Measurements from ENCODE around the gene CLEC4C. TPM values are rescaled to one million over a fixed set of nuclear protein-coding genes. Genes with fewer than 3 reads are reported as not detected.

Gene CLEC4C
- total and polyA plus RNA-seq, 2 donors (not counting 3 experiments of a cell fraction or from before 2014, with no cell fraction given): not detected

DNA sequence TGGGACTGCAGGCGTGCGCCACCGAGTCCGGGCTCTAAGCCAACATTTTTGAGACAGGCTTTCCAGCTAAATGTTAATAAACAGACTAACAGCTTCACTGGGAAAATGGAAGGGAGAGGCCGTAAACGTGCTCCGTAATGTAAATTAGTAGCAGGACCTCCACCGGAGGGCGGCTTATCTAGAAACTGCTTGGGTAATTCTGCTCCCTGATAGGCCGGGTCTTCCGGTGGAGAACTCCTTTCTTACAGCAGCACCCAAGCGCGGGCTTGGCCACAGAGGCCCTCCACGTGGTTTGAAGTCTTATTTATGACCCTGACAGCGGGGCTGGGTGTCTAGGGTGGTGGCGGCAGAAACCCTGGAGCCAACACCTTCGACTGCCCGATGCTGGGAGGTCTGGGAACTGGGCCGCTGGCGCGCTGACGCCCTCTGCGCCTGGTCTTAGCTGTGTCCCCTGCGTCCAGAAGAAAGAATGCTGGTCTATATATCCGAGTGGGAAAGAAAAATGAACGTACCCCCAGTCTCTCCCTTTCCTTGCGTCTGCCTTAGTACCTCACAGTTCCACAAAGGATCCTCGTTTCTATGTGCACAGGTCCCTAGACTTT, 34.2 kb downstream of the CLEC4C start:
- Histone ChIP-seq H3K27ac (ENCODE audit: insufficient read depth, low read depth, low read length) (no peak overlapping the region), H2AFZ (ENCODE audit: low read depth, low read length) (no peak overlapping the region), H3K9me1 (replicated peaks; ENCODE audit: control insufficient read depth, extremely low read depth, insufficient read depth, low read length) (no peaks in the 10 kb centered on the region), H4K20me1 (replicated peaks; ENCODE audit: control insufficient read depth, extremely low read depth, insufficient read depth, low read length) (no peaks in the 10 kb centered on the region), H3K79me2 (ENCODE audit: control insufficient read depth, insufficient read depth, low read length) (no peaks in the 10 kb centered on the region), H3K4me3 (replicated peaks in 1 of 3; ENCODE audit: insufficient read depth in 1 of 3, low read depth in 1 of 3, low read length in 3 of 3) (no peak overlapping the region), H3K27me3 (ENCODE audit: control insufficient read depth in 2 of 2, insufficient read depth in 2 of 2, low read length in 2 of 2) (peaks cover 0 to 4% of the 10 kb centered on the region in 2 experiments), H3K9ac (replicated peaks; ENCODE audit: extremely low read depth, insufficient read depth, low read length) (no peak overlapping the region), H3K9me3 (replicated peaks; ENCODE audit: control insufficient read depth, insufficient read depth, low read length) (no peaks in the 10 kb centered on the region), H3K4me2 (ENCODE audit: insufficient read depth, low read length) (no peak overlapping the region), H3K36me3 (ENCODE audit: control insufficient read depth in 2 of 2, extremely low read depth in 1 of 2, insufficient read depth in 2 of 2, low read length in 2 of 2) (no peaks in the 10 kb centered on the region), H3K4me1 (ENCODE audit: control insufficient read depth, extremely low read depth, insufficient read depth, low read length) (no peaks in the 10 kb centered on the region)
- TF ChIP-seq POLR2A (IDR thresholded peaks at IDR 0.05; ENCODE audit: low read depth, low read length) (no peak), POLR2AphosphoS5 (IDR thresholded peaks at IDR 0.05; ENCODE audit: insufficient read depth, low read depth, low read length) (no peak), FOS (IDR thresholded peaks at IDR 0.05; ENCODE audit: borderline replicate concordance, insufficient read depth, low read length) (no peak), GATA2 (IDR thresholded peaks at IDR 0.05; ENCODE audit: insufficient read depth, insufficient read length, low read depth, low read length) (no peak)
- TF ChIP-seq, protein P1, sequence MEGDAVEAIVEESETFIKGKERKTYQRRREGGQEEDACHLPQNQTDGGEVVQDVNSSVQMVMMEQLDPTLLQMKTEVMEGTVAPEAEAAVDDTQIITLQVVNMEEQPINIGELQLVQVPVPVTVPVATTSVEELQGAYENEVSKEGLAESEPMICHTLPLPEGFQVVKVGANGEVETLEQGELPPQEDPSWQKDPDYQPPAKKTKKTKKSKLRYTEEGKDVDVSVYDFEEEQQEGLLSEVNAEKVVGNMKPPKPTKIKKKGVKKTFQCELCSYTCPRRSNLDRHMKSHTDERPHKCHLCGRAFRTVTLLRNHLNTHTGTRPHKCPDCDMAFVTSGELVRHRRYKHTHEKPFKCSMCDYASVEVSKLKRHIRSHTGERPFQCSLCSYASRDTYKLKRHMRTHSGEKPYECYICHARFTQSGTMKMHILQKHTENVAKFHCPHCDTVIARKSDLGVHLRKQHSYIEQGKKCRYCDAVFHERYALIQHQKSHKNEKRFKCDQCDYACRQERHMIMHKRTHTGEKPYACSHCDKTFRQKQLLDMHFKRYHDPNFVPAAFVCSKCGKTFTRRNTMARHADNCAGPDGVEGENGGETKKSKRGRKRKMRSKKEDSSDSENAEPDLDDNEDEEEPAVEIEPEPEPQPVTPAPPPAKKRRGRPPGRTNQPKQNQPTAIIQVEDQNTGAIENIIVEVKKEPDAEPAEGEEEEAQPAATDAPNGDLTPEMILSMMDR (IDR thresholded peaks at IDR 0.05; ENCODE audit: extremely low read depth in 1 of 2, insufficient read depth in 1 of 2, low read depth in 1 of 2, low read length in 2 of 2): no peak
- DNase-seq (ENCODE audit: low read depth, low spot score) (no peak), FAIRE-seq (no peak)
- dilution Hi-C loops (cut with MboI; ENCODE audit: extremely low pct_ligation_motif_present, low sequenced_read_pairs) (no loop called here), intact Hi-C loops (cut with micrococcal nuclease) (no loop called here)
- ChIA-PET POLR2A (no interaction called here), CTCF (no interaction called here)
- BruUV-seq (replicated peaks): no TSS peak

- ChIA-PET POLR2A (no interaction called here), CTCF (no interaction called here)
- no peak for TF ChIP-seq EZH2 (IDR thresholded peaks at IDR 0.05; ENCODE audit: borderline replicate concordance, low read depth, low read length, severe bottlenecking)
- TF ChIP-seq, protein P2, sequence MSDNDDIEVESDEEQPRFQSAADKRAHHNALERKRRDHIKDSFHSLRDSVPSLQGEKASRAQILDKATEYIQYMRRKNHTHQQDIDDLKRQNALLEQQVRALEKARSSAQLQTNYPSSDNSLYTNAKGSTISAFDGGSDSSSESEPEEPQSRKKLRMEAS (IDR thresholded peaks at IDR 0.05; ENCODE audit: insufficient read depth, insufficient read length): no peak
- TF ChIP-seq FOS (IDR thresholded peaks at IDR 0.05; ENCODE audit: borderline replicate concordance, insufficient read depth, low read length): no peak
- TF ChIP-seq, protein P1 (IDR thresholded peaks at IDR 0.05; ENCODE audit: extremely low read depth in 1 of 2, insufficient read depth in 1 of 2, low read depth in 1 of 2, low read length in 2 of 2): no peak
- no peak for TF ChIP-seq POLR2A (IDR thresholded peaks at IDR 0.05; ENCODE audit: low read depth, low read length)
- no peak for TF ChIP-seq MYC (IDR thresholded peaks at IDR 0.05; ENCODE audit: low read depth, low read length)
- no peak for TF ChIP-seq GATA2 (IDR thresholded peaks at IDR 0.05; ENCODE audit: insufficient read depth, insufficient read length, low read depth, low read length)
- no peak for TF ChIP-seq JUN (IDR thresholded peaks at IDR 0.05; ENCODE audit: borderline replicate concordance, insufficient read depth, insufficient read length, low read depth)
- TF ChIP-seq POLR2AphosphoS5 (IDR thresholded peaks at IDR 0.05; ENCODE audit: insufficient read depth, low read depth, low read length): no peak
- no peak for FAIRE-seq
- no peaks in the 10 kb centered on the region for H3K4me1 ChIP-seq (ENCODE audit: control insufficient read depth, extremely low read depth, insufficient read depth, low read length)
- intact Hi-C loops (cut with micrococcal nuclease) (no loop called here), dilution Hi-C loops (cut with MboI; ENCODE audit: extremely low pct_ligation_motif_present, low sequenced_read_pairs) (no loop called here)
- H3K27ac ChIP-seq (ENCODE audit: insufficient read depth, low read depth, low read length): no peak within 1 kb of the TSS
- H3K36me3 ChIP-seq (ENCODE audit: control insufficient read depth in 2 of 2, extremely low read depth in 1 of 2, insufficient read depth in 2 of 2, low read length in 2 of 2): no peaks in the 10 kb centered on the region
- no peaks in the 10 kb centered on the region for H3K9me3 ChIP-seq (replicated peaks; ENCODE audit: control insufficient read depth, insufficient read depth, low read length)
- no peak within 1 kb of the TSS for H2AFZ ChIP-seq (ENCODE audit: low read depth, low read length)
- no peaks in the 10 kb centered on the region for H4K20me1 ChIP-seq (replicated peaks; ENCODE audit: control insufficient read depth, extremely low read depth, insufficient read depth, low read length)
- no peak within 1 kb of the TSS for H3K4me2 ChIP-seq (ENCODE audit: insufficient read depth, low read length)
- H3K9me1 ChIP-seq (replicated peaks; ENCODE audit: control insufficient read depth, extremely low read depth, insufficient read depth, low read length): no peaks in the 10 kb centered on the region
- peaks cover 0 to 2% of the 10 kb centered on the region in 2 experiments for H3K27me3 ChIP-seq (ENCODE audit: control insufficient read depth in 2 of 2, insufficient read depth in 2 of 2, low read length in 2 of 2)
- DNase-seq (ENCODE audit: low read depth, low spot score): no peak
- no peak within 1 kb of the TSS for H3K4me3 ChIP-seq (replicated peaks in 1 of 3; ENCODE audit: insufficient read depth in 1 of 3, low read depth in 1 of 3, low read length in 3 of 3)
- H3K79me2 ChIP-seq (ENCODE audit: control insufficient read depth, insufficient read depth, low read length): no peaks in the 10 kb centered on the region
- no TSS peak for BruUV-seq (replicated peaks)
- no peak within 1 kb of the TSS for H3K9ac ChIP-seq (replicated peaks; ENCODE audit: extremely low read depth, insufficient read depth, low read length)
Observed at GRCh38 chr12:7711133-7711532, 36.0 kb downstream of the CLEC4C start, which contains the start of gene DPPA3. Gene DPPA3 (plus strand): TSS chr12:7711433. CDS start chr12:7711571, 138 bp downstream.
